Measurements from ENCODE around the gene CAMTA1.
A peak's percentile ranks its signal among the peaks of the same experiment; 100 is the strongest.

Gene CAMTA1

DNA sequence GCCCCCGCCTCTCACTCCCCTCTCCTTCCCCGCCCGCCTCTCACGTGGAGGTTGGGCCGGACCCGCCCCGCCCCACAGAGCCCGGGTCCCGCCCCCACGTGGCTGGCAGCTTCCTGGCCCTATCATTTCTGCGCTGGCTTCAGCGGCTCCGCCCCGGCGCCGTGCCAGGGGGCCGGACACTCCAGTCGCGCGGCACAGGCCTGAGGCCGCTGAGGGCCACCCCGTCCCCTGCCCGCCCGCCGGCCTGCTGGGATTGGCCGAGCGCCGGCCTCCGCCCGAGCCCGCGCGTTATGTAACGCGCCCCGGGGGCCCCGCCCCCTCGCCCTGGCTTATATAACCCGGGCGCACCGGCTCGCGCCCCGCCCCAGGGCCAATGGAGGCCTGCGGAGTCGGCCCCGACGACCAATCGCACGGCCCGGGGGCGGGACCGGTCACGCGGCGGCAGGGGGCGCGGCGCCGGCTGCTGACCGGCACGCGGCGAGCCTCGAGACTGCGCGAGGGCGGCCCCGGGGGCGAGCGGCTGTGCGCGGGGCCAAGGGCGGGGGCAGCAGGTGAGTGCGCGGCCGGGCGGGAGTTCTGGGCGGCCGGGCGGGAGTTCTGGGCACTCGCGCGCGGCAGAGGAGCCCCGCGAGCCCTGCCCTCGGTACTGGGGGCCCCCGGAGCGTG lies 998.7 kb downstream of the CAMTA1 start, which contains the start of gene PER3:
PER3 (plus strand) TSS at position 466 of the 666 bp plus-strand sequence. CDS start 587 bp downstream, outside the sequence.
- peak; percentile 95 to 96 for DNase-seq
- TF ChIP-seq POLR2A (IDR thresholded peaks at IDR 0.05; ENCODE audit: low read length) = no peak
- no peak for TF ChIP-seq GATA1 (IDR thresholded peaks at IDR 0.05; ENCODE audit: low read depth, low read length)

GRCh38 chr1:7784492-7785071 lies 999.3 kb downstream of the CAMTA1 start:
- DNase-seq = no peak
- no peak for TF ChIP-seq POLR2A (IDR thresholded peaks at IDR 0.05; ENCODE audit: low read length)
- TF ChIP-seq GATA1 (IDR thresholded peaks at IDR 0.05; ENCODE audit: low read depth, low read length) = no peak

- no peak for TF ChIP-seq GATA1 (IDR thresholded peaks at IDR 0.05; ENCODE audit: low read depth, low read length)
- TF ChIP-seq POLR2A (IDR thresholded peaks at IDR 0.05; ENCODE audit: low read length) = no peak
- no peak for DNase-seq
Measured at GRCh38 chr1:7785108-7785507, 999.9 kb downstream of the CAMTA1 start.

- DNase-seq = no peak
- TF ChIP-seq POLR2A (IDR thresholded peaks at IDR 0.05; ENCODE audit: low read length) (no peak), GATA1 (IDR thresholded peaks at IDR 0.05; ENCODE audit: low read depth, low read length) (no peak)
Measured at GRCh38 chr1:7786795-7787194, 1001.5 kb downstream of the CAMTA1 start.

DNA sequence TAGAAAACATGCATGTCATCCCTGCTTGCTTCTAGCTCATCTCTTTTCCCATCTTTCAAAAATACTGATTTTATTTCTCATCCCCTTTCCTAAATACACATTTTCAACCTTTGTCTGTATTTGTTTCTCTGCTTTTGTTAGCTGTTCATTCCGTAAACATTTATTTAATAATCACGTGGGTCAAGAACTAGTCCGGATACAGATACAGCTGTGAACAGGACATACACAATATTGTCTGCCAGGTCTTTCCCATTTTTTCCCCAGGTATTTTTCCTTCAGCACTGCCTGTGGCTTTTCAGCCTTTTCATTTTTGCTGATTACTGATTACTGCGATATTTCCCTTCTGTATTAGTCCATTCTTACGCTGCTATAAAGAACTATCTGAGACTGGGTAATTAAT lies 1004.6 kb downstream of the CAMTA1 start:
- TF ChIP-seq POLR2A (IDR thresholded peaks at IDR 0.05; ENCODE audit: low read length) = no peak
- TF ChIP-seq GATA1 (IDR thresholded peaks at IDR 0.05; ENCODE audit: low read depth, low read length) = no peak
- DNase-seq = no peak

- peak in 1 of 2 experiments; percentile 11 for DNase-seq
Measured at GRCh38 chr1:7791027-7791426, 1005.8 kb downstream of the CAMTA1 start.

GRCh38 chr1:7795406-7795805 lies 1010.2 kb downstream of the CAMTA1 start:
- DNase-seq = no peak
- TF ChIP-seq GATA1 (IDR thresholded peaks at IDR 0.05; ENCODE audit: low read depth, low read length) (no peak), POLR2A (IDR thresholded peaks at IDR 0.05; ENCODE audit: low read length) (no peak)

DNA sequence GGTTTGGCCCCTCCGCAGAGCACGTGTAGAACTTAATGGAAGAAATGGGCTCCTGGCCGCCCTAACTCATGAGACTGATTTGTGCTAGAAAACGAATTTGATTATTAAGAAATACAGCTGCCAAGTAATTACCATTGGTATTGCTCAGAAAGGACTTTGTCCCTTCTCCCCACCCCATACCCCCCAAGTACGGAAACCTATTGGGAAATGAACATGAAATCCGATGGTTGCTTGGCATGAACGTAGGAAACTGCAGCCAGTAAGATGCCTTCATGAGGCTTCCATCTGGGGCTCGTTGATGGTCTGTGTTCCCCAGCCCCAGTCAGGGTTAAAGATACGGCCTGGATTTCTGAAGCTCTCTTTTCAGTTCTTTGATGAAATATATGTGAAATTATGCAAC lies 1020.2 kb downstream of the CAMTA1 start:
- TF ChIP-seq GATA1 (IDR thresholded peaks at IDR 0.05; ENCODE audit: low read depth, low read length) (no peak), POLR2A (IDR thresholded peaks at IDR 0.05; ENCODE audit: low read length) (no peak)

DNA sequence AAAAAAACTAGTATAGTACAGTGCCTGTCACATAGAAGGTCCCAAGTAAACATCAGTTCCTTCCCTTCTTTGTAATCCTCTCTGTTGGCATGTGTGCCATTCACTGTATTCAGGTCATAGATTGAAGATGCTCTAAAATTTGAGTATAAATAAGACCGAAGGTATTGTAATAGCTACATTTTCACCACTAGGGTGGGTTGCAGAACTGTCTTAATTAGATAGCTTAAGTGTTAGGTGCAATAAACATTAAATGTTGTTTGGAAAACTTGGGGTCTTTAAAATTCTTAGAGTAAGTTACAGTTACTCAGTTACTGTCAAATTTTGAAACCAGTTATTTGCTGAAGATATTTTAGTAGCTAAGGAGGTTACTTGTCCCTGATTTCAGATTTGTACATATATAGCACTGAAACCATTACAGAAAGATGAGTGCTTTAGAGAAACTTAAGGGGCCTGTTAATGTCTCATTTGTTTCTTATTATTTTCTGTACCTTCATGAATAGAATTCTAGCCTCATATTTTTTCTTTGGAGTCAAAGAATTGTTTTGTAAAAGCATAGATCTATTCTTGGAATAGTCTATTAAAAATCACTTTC lies 1023.1 kb downstream of the CAMTA1 start:
- peak; percentile 47 to 52 for DNase-seq
- TF ChIP-seq GATA1 (IDR thresholded peaks at IDR 0.05; ENCODE audit: low read depth, low read length) (no peak), POLR2A (IDR thresholded peaks at IDR 0.05; ENCODE audit: low read length) (no peak)

More for the DNA sequence above, 1020.2 kb downstream of the CAMTA1 start:
- no peak for DNase-seq

- TF ChIP-seq GATA1 (IDR thresholded peaks at IDR 0.05; ENCODE audit: low read depth, low read length) = no peak
- DNase-seq = no peak
Measured at GRCh38 chr1:7809742-7810141, 1024.5 kb downstream of the CAMTA1 start.

DNA sequence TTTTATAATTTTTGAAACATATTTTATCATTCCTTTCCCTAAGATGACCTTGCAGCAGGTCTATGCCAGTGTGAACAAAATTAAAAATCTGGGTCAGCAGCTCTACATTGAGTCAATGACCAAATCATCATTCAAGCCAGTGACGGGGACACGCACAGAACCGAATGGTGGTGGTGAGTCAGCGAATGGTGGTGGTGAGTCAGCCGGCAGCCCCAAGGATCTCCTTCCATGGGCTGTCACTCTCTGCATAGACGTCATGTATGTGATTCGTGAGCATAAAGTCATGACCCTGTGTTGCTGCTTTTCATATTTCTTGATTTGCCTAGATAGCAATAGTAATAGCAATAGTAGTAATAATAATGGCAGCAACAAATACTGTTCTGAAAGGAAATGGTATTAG lies 1025.1 kb downstream of the CAMTA1 start:
- peak; percentile 11 to 68 for DNase-seq
- TF ChIP-seq GATA1 (IDR thresholded peaks at IDR 0.05; ENCODE audit: low read depth, low read length) = no peak
- no peak for TF ChIP-seq POLR2A (IDR thresholded peaks at IDR 0.05; ENCODE audit: low read length)

- TF ChIP-seq POLR2A (IDR thresholded peaks at IDR 0.05; ENCODE audit: low read length) = no peak
- no peak for TF ChIP-seq GATA1 (IDR thresholded peaks at IDR 0.05; ENCODE audit: low read depth, low read length)
- DNase-seq = no peak
Measured at GRCh38 chr1:7811476-7811875, 1026.2 kb downstream of the CAMTA1 start.

DNA sequence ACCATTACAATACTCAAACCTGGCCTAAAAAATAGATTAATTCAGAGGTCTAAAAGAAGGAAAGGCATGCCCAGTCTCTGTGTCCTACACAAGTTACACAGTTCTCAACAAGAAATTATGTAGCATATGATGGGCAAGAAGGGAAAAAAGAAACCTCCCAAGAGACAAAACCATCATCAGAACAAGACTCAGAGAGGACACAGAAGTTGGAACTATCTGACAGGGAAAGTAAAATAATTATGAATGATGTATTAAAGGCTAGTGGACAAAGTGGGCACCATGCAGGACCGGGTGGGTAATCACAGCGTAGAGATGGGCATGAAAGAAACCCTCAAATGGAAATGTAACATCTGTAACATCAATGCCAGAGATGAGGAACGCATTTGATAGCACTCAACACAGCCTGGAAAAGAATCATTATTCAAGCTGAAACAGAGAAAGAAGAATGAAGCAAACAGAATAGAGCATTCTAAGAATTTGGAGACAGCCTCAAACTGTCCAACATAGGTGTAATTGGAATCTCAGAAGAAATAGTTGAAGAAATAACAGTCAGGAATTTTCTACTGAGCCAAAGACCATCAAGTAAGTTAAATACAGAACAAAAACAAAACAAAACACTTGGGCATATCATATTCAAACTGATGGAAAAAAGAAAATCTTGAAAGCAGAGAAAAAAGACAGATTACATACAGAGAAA lies 1028.6 kb downstream of the CAMTA1 start:
- no peak for DNase-seq
- no peak for TF ChIP-seq POLR2A (IDR thresholded peaks at IDR 0.05; ENCODE audit: low read length)
- TF ChIP-seq GATA1 (IDR thresholded peaks at IDR 0.05; ENCODE audit: low read depth, low read length) = no peak

Data from erythroblast (primary cell).